LNCAP (cell line): ENCODE results near the gene AP1S1.

Experiments used
- CTCF ChIP-seq: fragments of 450-650 bp; IDR thresholded peaks from 2 replicates; pipeline ENCODE4 v1.5.1; 2017; ENCODE audit warnings: mild to moderate bottlenecking

The AP1S1 gene

GRCh38 chr7:101164071-101164840 is 10.0 kb downstream of the AP1S1 start:
- no peak for TF ChIP-seq CTCF

- no peak for TF ChIP-seq CTCF
These were observed 11.0 kb downstream of the AP1S1 start, which contains the start of gene VGF for GRCh38 chr7:101165075-101165957. VGF (minus strand) TSS chr7:101165569; CDS start chr7:101164843, 726 bp downstream.

GRCh38 chr7:101165958-101166647 is 11.8 kb downstream of the AP1S1 start:
- TF ChIP-seq CTCF, result no peak

- TF ChIP-seq CTCF, result no peak
These were observed 12.3 kb downstream of the AP1S1 start for GRCh38 chr7:101166648-101166908.

GRCh38 chr7:101166909-101167644 is 12.8 kb downstream of the AP1S1 start:
- TF ChIP-seq CTCF, result no peak

- TF ChIP-seq CTCF, result no peak
These were observed 13.6 kb downstream of the AP1S1 start for GRCh38 chr7:101167645-101168411.
